GM23338 (cell line): ENCODE measurements around the gene FARSB. TPM values are rescaled to one million over a fixed set of nuclear protein-coding genes. Genes with fewer than 3 reads are reported as not detected.

Experiments
- ATAC-seq: fragments of 200-7000 bp; cut with Tn5 transposase; 3 replicates; pipeline ENCODE4 v1.9.1; 2020
- DNase-seq: peaks from one replicate; pipeline ENCODE4 v3.0.0-alpha.2; 2015; ENCODE audit warnings: low spot score
- H2AFZ ChIP-seq: fragments of 200-600 bp; sonication (generic); 2 replicates; pipeline ENCODE4 v1.8.0; 2016; ENCODE audit warnings: antibody characterized with exemption, mild to moderate bottlenecking, moderate library complexity
- H3F3A ChIP-seq: fragments of 200-600 bp; sonication (generic); replicated peaks from 2 replicates; pipeline ENCODE4 v1.8.0; 2017; ENCODE audit warnings: antibody characterized with exemption, mixed run types, low read depth
- H3K27ac ChIP-seq: fragments of 200-600 bp; sonication (generic); 2 replicates; pipeline ENCODE4 v1.6.1; 2016; ENCODE audit warnings: low read depth
- H3K27me3 ChIP-seq: fragments of 200-600 bp; sonication (generic); 2 replicates; pipeline ENCODE4 v1.8.0; 2016; ENCODE audit warnings: mild to moderate bottlenecking, mixed run types, moderate library complexity; ENCODE audit not compliant: insufficient read depth
- H3K36me3 ChIP-seq: fragments of 200-600 bp; sonication (generic); 2 replicates; pipeline ENCODE4 v1.8.0; 2016; ENCODE audit warnings: mild to moderate bottlenecking; ENCODE audit not compliant: insufficient read depth
- H3K4me1 ChIP-seq: fragments of 200-600 bp; sonication (generic); 2 replicates; pipeline ENCODE4 v1.8.0; 2016; ENCODE audit warnings: mild to moderate bottlenecking, moderate library complexity; ENCODE audit not compliant: insufficient read depth
- H3K4me2 ChIP-seq: fragments of 200-600 bp; sonication (generic); 2 replicates; pipeline ENCODE4 v1.7.1; 2017; ENCODE audit warnings: mixed run types
- H3K4me3 ChIP-seq: fragments of 200-600 bp; sonication (generic); 2 replicates; pipeline ENCODE4 v1.6.1; 2016; ENCODE audit warnings: mixed run types
- H3K79me2 ChIP-seq: fragments of 200-600 bp; sonication (generic); replicated peaks from 2 replicates; pipeline ENCODE4 v1.8.0; 2017; ENCODE audit warnings: mild to moderate bottlenecking; ENCODE audit not compliant: insufficient read depth
- H3K9me2 ChIP-seq: fragments of 200-600 bp; sonication (generic); 2 replicates; pipeline ENCODE4 v1.8.0; 2017; ENCODE audit not compliant: insufficient read depth
- H4K20me1 ChIP-seq: fragments of 200-600 bp; sonication (generic); replicated peaks from 2 replicates; pipeline ENCODE4 v1.8.0; 2017; ENCODE audit warnings: mild to moderate bottlenecking; ENCODE audit not compliant: insufficient read depth
- H3K27ac Mint-ChIP-seq: 2 replicates; pipeline ENCODE4 v1.8.0; 2020; ENCODE audit warnings: inconsistent platforms, mild to moderate bottlenecking, moderate library complexity, mixed read lengths
- H3K27me3 Mint-ChIP-seq: 3 replicates; pipeline ENCODE4 v1.8.0; 2022; ENCODE audit warnings: low read depth, mild to moderate bottlenecking, moderate library complexity, mixed read lengths, inconsistent platforms; ENCODE audit not compliant: insufficient read depth, poor library complexity
- H3K36me3 Mint-ChIP-seq: 3 replicates; pipeline ENCODE4 v1.8.0; 2021; ENCODE audit warnings: low read depth, mild to moderate bottlenecking, inconsistent platforms, moderate library complexity, mixed read lengths
- H3K4me1 Mint-ChIP-seq: 3 replicates; pipeline ENCODE4 v1.8.0; 2020; ENCODE audit warnings: mild to moderate bottlenecking, inconsistent platforms, mixed read lengths
- H3K4me3 Mint-ChIP-seq: 3 replicates; pipeline ENCODE4 v1.8.0; 2021; ENCODE audit warnings: moderate library complexity, mild to moderate bottlenecking, inconsistent platforms, mixed read lengths
- H3K9me3 Mint-ChIP-seq: 3 replicates; pipeline ENCODE4 v1.8.0; 2020; ENCODE audit warnings: moderate library complexity, mild to moderate bottlenecking, inconsistent platforms, mixed read lengths
- CTCF ChIP-seq, 2 experiments: fragments of 200-600 bp in 1 of 2; sonication (generic) in 1 of 2; conservative IDR thresholded peaks; 2 replicates each; pipeline versions ENCODE4 v1.5.1 to v1.6.1; 2016 to 2017; ENCODE audit warnings: antibody characterized with exemption in 2 of 2, low read depth in 2 of 2, mild to moderate bottlenecking in 2 of 2, moderate library complexity in 1 of 2
- EZH2 ChIP-seq: fragments of 200-600 bp; sonication (generic); IDR thresholded peaks from one replicate; pipeline ENCODE4 v1.8.0; 2017; ENCODE audit warnings: antibody characterized with exemption, mild to moderate bottlenecking, low read depth; ENCODE audit not compliant: unreplicated experiment
- EZH2phosphoT487 ChIP-seq: fragments of 200-600 bp; sonication (generic); IDR thresholded peaks from one replicate; pipeline ENCODE4 v1.8.1; 2018; ENCODE audit warnings: antibody characterized with exemption; ENCODE audit not compliant: unreplicated experiment
- NANOG ChIP-seq: IDR thresholded peaks from 2 replicates; pipeline ENCODE4 v1.6.1; 2016; ENCODE audit warnings: antibody characterized with exemption, borderline replicate concordance
- REST ChIP-seq: IDR thresholded peaks from one replicate; pipeline ENCODE4 v1.6.1; 2018; ENCODE audit warnings: antibody characterized with exemption; ENCODE audit not compliant: unreplicated experiment
- polyA plus RNA-seq: library from polyadenylated mRNA; unstranded; fragments of >200 nt; fragmentation: Nextera tagmentation; extraction: Ambion mirVana; gene quantifications from 2 replicates; pipeline ENCODE4 v1.2.1, GENCODE V29; 2016
- total RNA-seq: library from RNA; depleted of rRNA; stranded (reverse); fragments of >200 nt; shearing (Covaris generic); gene quantifications from 2 replicates; pipeline ENCODE4 v1.2.3, GENCODE V29; 2014
- TF ChIP-seq, protein P1 (sequence below): fragments of 250-450 bp; sonication (Bioruptor Pico); IDR thresholded peaks from 2 replicates; pipeline ENCODE4 v1.5.0; 2020; ENCODE audit warnings: mild to moderate bottlenecking, moderate library complexity

The FARSB gene
- total and polyA plus RNA-seq, 2 experiments from 2014 or later = 32.5 to 40.0 TPM

DNA sequence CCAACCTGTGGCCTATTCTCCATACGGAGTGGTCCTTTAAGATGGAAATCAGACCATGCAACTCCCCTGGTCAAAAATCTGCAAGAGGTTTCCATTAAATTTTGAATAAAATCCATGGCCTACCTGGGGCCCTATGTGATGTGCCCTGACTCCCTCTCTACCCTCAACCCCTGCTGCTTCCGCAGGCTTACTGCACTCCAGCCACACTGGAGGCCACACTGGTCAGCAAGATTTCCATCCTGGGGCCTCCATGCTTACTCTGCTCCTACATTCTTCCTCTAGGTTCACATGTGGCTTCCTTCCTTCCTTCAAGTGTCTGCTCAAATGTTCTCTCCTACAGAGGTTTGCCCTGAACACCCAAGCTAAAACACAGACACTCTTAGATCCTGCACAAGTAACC is 40.6 kb downstream of the FARSB start:
- H3K9me3 Mint-ChIP-seq = no peaks in the 10 kb centered on the region
- Histone ChIP-seq H3F3A (no peaks in the 10 kb centered on the region), H3K4me2 (no peak overlapping the region), H3K9me2 (no peaks in the 10 kb centered on the region), H3K36me3 (peaks cover 19% of the 10 kb centered on the region; the same call in 1 of the 2 replicates), H3K27ac (no peak overlapping the region), H3K4me3 (no peak overlapping the region), H3K27me3 (no peaks in the 10 kb centered on the region), H4K20me1 (no peaks in the 10 kb centered on the region), H3K4me1 (peaks cover 3% of the 10 kb centered on the region; the same call in 1 of the 2 replicates), H2AFZ (no peak overlapping the region), H3K79me2 (no peaks in the 10 kb centered on the region)
- peaks cover 7% of the 10 kb centered on the region for H3K4me1 Mint-ChIP-seq
- H3K36me3 Mint-ChIP-seq = peaks cover 40% of the 10 kb centered on the region; the same call in 2 of the 3 replicates
- peaks cover 4% of the 10 kb centered on the region for H3K27me3 Mint-ChIP-seq
- no peak for TF ChIP-seq CTCF (conservative IDR thresholded peaks at IDR 0.05; ENCODE audit: low read depth in 2 of 2)
- TF ChIP-seq, protein P1, sequence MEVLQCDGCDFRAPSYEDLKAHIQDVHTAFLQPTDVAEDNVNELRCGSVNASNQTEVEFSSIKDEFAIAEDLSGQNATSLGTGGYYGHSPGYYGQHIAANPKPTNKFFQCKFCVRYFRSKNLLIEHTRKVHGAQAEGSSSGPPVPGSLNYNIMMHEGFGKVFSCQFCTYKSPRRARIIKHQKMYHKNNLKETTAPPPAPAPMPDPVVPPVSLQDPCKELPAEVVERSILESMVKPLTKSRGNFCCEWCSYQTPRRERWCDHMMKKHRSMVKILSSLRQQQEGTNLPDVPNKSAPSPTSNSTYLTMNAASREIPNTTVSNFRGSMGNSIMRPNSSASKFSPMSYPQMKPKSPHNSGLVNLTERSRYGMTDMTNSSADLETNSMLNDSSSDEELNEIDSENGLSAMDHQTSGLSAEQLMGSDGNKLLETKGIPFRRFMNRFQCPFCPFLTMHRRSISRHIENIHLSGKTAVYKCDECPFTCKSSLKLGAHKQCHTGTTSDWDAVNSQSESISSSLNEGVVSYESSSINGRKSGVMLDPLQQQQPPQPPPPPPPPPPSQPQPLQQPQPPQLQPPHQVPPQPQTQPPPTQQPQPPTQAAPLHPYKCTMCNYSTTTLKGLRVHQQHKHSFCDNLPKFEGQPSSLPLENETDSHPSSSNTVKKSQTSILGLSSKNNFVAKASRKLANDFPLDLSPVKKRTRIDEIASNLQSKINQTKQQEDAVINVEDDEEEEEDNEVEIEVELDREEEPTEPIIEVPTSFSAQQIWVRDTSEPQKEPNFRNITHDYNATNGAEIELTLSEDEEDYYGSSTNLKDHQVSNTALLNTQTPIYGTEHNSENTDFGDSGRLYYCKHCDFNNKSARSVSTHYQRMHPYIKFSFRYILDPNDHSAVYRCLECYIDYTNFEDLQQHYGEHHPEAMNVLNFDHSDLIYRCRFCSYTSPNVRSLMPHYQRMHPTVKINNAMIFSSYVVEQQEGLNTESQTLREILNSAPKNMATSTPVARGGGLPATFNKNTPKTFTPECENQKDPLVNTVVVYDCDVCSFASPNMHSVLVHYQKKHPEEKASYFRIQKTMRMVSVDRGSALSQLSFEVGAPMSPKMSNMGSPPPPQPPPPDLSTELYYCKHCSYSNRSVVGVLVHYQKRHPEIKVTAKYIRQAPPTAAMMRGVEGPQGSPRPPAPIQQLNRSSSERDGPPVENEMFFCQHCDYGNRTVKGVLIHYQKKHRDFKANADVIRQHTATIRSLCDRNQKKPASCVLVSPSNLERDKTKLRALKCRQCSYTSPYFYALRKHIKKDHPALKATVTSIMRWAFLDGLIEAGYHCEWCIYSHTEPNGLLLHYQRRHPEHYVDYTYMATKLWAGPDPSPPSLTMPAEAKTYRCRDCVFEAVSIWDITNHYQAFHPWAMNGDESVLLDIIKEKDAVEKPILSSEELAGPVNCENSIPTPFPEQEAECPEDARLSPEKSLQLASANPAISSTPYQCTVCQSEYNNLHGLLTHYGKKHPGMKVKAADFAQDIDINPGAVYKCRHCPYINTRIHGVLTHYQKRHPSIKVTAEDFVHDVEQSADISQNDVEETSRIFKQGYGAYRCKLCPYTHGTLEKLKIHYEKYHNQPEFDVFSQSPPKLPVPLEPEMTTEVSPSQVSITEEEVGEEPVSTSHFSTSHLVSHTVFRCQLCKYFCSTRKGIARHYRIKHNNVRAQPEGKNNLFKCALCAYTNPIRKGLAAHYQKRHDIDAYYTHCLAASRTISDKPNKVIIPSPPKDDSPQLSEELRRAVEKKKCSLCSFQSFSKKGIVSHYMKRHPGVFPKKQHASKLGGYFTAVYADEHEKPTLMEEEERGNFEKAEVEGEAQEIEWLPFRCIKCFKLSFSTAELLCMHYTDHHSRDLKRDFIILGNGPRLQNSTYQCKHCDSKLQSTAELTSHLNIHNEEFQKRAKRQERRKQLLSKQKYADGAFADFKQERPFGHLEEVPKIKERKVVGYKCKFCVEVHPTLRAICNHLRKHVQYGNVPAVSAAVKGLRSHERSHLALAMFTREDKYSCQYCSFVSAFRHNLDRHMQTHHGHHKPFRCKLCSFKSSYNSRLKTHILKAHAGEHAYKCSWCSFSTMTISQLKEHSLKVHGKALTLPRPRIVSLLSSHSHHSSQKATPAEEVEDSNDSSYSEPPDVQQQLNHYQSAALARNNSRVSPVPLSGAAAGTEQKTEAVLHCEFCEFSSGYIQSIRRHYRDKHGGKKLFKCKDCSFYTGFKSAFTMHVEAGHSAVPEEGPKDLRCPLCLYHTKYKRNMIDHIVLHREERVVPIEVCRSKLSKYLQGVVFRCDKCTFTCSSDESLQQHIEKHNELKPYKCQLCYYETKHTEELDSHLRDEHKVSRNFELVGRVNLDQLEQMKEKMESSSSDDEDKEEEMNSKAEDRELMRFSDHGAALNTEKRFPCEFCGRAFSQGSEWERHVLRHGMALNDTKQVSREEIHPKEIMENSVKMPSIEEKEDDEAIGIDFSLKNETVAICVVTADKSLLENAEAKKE = no peak
- TF ChIP-seq EZH2phosphoT487 = no peak
- no peak for TF ChIP-seq NANOG
- no peak for TF ChIP-seq EZH2
- no peak for TF ChIP-seq REST
- H3K27ac Mint-ChIP-seq = no peak overlapping the region; the same call in 1 of the 2 replicates
- H3K4me3 Mint-ChIP-seq = no peak overlapping the region
- ATAC-seq (peak; percentile 61), DNase-seq (no peak)
